ENCODE data around the gene PGAP3. TPM values are rescaled to one million over a fixed set of nuclear protein-coding genes. Genes with fewer than 3 reads are reported as not detected.
A peak's percentile ranks its signal among the peaks of the same experiment; 100 is the strongest.
"Not testable (repeated sequence)": the region's sequence is repeated elsewhere in the genome, so short reads cannot be mapped to it uniquely, and the experiment has no call there.

PGAP3 gene
- total RNA-seq, 1 donor from 2014 or later = 17.1 TPM

DNA sequence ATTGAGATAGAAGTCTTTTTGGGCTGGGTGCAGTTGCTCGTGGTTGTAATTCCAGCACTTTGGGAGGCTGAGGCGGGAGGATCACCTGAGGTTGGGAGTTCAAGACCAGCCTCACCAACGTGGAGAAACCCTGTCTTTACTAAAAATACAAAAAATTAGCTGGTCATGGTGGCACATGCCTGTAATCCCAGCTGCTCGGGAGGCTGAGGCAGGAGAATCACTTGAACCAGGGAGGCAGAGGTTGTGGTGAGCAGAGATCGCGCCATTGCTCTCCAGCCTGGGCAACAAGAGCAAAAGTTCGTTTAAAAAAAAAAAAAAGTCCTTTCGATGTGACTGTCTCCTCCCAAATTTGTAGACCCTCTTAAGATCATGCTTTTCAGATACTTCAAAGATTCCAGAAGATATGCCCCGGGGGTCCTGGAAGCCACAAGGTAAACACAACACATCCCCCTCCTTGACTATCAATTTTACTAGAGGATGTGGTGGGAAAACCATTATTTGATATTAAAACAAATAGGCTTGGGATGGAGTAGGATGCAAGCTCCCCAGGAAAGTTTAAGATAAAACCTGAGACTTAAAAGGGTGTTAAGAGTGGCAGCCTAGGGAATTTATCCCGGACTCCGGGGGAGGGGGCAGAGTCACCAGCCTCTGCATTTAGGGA lies 11.4 kb upstream of the PGAP3 start:
- not testable (repeated sequence) for DNase-seq (ENCODE audit: low read depth)

DNA sequence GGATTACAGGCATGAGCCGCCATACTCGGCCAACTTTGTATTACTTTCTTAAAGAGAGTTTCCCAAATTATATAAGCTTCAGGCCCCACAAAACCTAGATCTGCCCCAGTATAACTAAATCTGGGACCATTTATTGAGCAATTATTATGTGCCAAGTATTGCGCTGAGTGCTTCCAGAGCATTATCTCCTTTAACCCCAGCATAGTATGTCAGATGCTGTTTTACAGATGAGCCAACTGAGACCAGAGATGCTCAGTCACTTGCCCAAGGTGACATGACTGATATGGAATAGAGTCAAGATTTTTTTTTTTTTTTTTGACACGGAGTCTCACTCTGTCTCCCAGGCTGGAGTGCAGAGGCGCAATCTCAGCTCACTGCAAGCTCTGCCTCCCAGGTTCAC lies 10.1 kb upstream of the PGAP3 start:
- DNase-seq (ENCODE audit: low read depth) = no peak

DNA sequence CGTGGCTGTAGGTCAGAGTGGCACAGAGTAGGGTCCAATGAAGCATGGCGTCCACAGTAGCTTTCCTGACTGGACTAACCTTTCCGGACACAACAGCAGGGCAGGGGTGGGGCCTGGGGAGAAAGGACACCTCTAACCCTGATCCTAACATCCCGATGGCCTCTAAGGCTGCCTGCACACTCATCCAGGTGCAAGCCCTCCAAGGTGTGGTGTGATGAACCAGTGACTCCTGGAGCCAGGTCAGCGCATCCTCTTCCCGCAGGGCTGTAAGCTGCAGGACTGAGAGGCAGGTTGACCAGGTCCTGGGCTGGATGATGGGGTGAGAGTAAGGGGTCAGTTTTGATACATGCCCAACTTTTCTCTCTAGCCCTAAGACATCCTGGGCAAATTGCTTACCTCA lies 8.9 kb upstream of the PGAP3 start:
- no peak for DNase-seq (ENCODE audit: low read depth)

DNA sequence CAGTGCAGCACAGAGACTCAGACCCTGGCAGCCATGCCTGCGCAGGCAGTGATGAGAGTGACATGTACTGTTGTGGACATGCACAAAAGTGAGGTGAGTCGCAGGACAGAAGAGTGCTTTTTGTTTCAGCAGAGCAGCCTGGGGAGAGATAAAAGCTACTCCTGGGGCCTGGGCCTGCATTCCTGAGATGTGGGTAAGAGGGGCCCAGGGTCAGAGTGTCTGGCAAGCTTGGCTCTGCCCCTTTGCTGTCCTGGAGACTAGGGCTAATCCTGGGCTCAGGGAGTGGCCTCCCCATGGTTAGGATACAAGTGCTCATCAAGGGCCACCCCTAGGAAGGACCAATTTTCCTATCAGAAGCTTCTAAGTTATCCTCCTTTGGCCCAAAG lies 7.2 kb upstream of the PGAP3 start:
- no peak for DNase-seq (ENCODE audit: low read depth)

DNA sequence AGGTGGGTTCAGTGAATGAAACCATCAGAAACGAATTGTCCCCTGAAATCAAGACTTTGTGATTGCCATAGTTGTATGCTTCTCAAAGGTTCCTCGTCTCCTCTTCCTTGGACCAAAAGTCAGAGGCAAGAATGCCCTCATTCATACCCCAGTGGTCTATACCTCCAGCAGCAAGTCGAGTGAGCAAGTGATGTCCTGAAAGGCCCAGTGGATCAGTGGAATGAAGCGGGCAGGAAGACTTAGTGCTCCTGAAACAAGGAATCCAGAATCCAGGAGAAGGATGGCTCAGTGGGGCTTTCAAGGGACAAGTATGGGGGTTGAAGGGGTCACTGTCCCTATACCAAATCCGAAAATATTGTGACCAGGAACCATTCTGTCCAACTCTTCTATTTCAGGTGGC lies 6.7 kb upstream of the PGAP3 start:
- DNase-seq (ENCODE audit: low read depth) = no peak

DNA sequence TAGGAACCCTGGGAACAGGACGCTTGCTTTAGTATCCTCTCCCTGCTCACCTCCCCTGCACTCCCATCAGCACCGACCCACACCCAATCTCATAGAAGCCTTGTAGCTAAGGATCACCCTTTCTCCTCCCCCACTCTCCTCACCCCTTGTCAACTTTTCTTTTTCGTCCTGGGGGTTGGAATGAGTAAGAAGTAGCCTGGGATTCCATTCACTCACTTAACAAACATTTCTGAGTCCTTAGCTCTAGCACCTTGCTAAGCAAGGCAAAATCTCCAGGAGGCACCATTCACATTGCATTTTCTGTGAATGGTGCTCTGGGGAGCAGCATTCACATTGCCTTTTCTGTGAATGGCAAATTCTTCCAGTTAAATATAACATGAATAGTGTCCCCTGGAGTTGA lies 1.1 kb upstream of the PGAP3 start:
- DNase-seq (ENCODE audit: low read depth) = no peak

DNA sequence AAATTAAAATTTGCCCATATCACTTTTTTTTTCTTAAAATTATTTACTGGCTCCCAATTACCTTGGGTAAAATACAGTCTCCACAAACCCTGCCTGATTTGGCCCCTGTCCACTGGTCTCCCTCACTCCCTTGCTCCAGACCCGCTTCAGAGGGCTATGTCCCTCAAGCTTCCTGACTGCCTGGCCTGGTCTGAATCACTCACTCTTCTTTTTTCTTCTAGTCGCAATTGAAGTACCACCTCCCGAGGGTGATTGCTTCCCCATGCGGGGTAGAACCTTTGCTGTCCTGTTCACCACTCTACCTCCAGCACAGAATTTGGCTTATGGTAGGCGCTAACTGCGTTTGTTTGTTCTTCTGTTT lies 598 bp upstream of the PGAP3 start:
- no peak for DNase-seq (ENCODE audit: low read depth)

DNA sequence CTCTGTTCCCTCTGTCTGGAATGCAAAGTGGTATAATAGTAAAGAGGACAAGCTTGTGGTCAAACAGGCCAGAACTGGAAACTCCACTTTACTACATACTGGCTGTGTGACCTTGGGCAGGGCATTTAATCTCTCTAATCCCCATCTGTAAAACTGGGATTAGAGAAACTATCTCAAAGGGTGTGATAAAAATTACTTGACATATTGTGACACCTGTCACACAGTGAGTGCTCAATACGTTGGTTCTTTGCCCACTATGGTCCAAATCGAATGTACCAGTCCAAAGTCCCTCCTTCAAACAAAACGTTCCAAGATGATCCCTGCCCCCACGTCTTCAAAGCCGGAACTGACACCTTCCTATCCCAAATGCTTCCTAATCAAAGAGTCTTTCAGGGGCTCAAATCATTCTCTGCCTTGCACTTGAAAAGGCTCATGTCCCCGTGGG lies 734 bp downstream of the PGAP3 start:
- DNase-seq (ENCODE audit: low read depth) = no peak

DNA sequence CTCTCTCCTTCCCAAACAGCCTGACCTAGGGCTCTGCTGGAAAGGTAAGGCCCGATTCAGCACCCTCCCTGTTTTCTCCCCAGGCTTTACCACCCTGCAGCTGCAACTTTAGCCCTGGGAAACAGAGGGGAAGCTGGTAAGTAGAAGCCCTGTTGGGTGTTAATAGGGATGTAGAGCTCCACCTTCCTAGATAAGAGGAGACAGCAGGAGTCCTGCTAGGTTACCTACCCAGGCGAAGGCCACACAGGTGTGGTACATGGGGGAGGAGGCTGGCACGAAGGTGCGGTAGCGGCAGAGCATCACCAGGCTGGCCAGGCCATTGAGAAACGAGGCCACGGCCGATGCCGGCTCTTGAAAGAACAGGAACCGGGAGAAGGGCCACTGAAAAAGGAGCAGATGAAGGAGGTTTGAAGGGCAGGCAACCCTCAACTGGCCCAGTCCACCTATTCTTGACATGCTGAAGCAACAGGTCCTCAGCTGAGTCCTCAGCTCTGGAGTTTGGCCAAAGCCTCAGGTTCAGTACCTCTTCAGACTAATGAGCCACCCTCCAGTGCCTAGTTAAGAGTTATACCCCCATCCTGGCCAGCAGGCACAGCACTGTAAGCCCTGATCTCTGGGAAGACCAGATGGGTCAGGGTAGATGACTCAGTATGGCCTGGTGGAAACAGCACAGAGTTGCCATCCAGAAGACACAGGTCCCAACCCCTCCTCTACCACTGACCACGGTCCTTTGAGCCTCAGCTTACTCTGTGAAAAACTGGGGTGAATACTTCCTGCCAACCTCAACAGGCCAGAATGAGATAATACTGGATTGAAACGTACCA lies 3.3 kb downstream of the PGAP3 start:
- no peak for DNase-seq (ENCODE audit: low read depth)

DNA sequence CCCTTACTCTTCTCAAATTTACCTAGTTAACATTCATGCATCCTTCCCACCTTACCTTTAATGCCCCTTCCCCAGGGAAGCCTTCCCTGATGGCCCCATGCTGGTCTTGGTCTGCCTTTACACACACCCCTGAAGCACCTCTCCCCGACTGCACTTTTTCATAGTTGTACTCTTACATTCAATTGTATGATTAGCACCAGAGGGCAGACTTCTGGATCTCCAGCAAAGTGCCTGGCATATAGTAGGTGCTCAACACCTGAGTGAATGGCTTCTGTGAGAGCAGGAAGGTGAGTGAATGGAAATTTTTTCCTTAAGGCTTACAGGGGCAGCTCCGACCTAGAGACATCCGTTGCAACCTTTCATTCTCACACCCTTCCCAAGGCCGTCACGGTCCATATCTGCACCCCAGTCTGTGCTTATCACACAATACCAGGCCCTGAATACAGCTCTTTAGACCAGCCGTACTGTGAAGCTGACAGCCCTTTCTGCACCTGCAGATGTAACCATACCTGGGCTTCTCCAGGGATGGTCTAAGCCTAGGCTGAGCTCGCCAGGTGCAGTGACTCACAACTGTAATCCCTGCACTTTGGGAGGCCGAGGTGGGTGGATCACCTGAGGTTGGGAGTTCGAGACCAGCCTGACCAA lies 4.4 kb downstream of the PGAP3 start:
- DNase-seq (ENCODE audit: low read depth) = no peak

DNA sequence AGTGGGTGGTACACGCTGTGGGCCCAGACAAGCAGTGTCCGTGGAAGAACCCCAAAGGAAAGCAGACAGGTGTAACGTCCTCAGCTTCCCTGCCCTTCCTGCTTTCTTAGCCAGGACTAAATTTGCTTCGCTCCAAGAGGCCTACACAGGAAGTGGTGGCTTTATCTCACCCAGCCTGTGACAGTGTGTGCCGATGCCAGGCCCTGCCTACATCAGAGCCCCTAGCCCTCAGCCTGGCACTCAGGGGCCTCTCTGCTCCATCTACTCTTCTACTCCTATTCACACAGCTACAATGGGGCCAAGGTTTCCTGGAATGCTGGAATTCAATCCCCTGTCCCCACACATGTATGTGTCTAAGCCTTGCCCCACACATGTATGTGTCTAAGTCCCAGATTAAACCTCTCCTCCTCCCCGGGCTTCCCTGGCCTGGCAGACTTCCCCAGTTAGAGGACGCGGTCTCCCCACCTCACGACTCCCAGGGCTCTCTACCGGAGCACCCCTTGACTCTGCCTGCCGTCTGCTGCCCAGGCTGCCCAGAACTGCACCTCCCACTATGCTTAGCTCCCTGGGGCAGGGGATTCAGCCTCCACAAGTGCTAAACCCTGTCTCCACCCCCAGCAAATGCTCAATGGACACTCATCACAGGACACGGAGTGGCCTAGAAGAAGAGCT lies 8.2 kb downstream of the PGAP3 start:
- no peak for DNase-seq (ENCODE audit: low read depth)

DNA sequence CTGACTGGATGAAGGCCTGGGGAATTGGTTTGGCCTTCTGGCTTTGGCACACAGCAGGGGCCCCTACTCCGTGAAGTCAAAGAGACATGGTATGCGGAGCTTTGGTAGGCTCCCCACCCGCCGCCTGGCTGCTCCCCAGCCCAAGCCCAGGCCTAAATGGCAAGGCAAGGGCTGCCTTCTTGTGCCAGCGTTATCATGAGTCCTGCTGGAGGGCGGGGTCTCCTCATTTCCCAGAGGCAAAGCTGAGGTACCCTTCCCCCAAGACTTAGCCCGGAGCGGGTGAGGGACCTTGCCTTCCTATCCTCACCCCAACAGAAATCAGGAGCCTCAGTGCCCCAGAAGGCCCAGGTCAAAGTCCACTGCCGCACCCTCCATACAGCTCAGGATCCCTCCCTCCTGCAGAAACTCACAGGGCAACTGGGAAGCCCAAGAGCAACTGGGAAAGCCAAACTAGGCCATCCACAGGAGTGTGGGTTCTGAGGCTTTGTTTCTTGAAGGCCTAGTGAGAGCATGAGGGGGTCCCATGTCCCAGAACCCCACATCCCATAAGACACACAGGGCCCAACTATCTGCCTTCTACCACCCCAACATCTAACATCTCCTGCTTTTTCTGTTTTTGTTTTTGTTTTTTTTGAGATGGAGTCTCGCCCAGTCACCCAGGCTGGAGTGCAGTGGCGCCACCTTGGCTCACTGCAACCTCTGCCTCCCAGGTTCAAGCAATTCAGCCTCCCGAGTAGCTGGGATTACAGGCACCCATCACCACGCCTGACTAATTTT lies 9.3 kb downstream of the PGAP3 start:
- no peak for DNase-seq (ENCODE audit: low read depth)

DNA sequence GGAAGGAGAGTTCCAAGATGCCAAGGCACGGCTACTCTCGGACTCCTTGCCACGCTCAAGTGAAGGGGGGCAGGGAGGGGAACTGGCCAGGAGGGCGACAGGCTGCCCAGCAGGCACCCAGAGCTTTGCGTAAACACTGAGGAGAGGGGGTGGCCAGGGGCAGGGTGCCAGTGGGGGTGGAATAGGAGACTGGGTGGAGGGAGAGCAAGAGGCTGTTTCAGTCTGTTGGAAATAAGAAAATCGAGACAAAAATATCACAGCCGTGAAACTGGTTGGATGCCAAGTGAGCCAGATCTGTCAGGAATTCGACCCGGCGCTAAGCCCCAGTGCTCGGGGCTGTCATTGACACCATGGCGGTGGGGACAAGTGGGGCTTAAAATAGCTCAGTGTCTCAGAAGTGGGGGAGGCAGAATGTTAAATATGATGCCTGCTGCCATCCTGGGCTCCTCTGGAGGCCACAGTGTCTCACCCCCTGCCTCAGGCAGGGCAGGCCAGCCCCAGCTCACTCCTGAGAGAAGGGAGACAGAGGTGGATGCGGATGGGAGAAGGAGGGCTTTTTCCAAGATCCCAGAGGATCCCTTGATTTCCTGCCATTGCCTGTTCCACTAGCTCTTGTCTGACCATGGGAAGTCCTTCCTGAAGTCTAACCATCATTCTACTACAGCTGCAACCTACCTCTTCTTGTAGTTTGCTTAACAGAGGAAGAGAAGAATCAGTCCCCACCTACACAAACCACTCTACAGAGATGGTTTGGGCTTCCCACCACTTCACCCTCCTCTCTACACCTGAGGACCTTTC lies 10.1 kb downstream of the PGAP3 start:
- peak; percentile 93 for DNase-seq (ENCODE audit: low read depth)

DNA sequence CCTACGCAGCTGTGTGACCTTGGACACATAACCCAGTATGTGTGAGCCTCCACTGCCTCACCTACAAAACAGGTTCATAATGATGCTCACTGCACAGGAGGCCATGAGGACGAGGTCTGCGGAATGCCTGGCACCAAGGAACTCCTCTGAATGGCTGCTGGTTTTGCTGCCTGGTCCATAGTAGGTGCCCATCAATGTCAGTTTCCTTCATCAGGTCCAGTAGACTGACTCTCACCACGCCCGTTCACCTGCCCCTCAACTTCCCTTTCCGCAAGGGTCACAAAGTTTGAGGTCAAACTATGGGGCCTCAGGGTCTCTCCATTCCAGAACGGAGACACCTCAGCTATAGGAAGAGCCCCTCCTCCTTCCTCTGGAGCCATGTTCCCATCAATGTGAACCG lies 10.8 kb downstream of the PGAP3 start:
- no peak for DNase-seq (ENCODE audit: low read depth)

DNA sequence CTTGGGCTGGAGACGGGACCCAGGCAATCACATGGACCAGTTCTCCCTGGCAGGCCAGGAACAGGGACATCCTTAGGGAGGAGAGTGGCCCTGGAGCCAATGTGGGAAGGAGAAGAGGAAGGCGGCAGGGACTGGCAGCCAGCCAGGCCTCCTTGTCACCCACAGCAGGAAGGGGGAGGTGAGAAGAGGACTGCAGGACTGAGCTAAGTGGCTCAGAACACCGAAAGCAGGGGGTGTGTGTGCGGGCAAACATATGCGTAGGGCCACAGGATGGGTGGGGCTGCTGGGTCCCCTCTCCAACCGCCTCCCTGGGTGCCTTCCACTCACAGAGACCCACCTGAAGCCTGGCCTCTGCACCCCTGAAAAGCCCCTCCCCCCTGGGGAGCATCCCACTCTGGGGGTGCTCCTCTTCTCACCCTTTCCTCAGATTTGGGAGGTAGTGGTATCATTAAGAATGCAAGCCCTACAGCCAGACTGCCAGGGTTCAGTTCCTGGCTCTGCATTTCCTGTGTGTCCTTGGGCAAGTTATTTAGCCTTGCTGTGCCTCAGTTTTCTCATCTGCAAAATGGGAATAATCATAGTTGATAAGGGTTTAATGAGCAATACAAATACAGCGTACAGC lies 11.5 kb downstream of the PGAP3 start:
- no peak for DNase-seq (ENCODE audit: low read depth)

DNA sequence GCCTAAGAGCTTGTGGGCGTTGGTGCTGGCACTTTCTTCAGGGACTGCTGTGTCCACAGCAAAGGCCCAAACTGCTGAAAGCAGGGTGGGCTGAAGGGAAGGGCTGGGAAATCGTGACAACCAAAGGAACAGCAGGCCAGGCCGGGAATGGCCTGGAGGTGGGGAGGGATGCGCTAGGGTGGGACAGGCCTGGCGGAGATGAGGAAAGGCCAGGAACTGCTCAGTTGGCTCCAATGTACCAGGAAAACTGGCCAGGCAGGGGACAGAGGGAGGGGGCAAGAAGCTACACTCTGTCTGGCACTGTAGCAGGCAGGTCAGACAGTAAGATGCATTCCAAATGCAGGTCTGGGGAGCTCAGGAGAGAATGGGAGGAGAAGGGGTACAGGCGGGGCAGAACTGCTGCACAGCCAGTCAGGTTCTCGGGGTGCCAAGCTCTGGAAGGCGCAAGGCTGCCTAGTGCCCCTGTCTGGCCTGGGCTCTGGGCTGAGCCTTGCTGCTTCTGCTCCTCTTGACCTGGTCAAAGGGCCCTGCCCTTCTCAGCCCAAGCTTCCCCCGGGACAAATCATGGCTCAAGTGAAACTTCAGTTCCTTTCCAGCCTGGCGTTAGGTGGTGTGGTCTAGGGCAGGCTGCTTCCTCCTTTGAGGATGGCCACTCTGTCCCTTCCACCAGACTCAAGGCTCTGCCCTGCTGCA lies 12.3 kb downstream of the PGAP3 start:
- DNase-seq (ENCODE audit: low read depth) = no peak

DNA sequence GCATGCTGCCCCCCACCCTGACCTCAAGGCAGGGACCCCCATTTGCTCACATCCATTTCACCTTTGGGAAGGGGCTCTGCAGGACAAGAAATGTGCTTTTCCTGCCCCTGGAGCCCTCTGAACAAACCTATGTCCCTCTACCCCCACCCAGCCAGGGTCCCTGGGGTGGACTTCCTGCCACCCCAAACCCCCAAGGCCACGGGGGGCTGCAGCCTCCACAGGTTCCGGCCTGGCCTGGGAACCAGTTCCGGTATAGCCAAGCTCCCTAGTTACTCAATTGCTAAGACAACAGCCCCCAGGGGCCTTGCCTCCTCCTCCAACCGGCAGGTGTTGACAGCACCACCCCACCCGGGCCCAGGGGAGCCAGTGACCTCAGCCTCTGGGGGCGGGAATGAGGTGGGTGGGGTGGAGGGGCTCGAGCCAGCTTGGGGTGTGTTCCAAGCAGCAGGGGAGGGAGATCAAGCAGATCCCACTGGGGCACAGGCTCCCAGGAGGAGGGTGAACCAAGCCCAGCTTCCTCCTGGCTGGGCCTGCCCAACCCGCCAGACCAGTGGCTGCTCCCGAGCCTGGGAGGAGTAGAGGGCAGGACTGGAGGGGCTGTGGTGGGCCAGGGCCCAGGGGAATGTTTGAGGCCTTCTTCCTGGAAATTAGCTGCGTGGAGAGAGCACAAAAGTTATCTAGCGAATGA lies 13.0 kb downstream of the PGAP3 start:
- peak; percentile 37 for DNase-seq (ENCODE audit: low read depth)

DNA sequence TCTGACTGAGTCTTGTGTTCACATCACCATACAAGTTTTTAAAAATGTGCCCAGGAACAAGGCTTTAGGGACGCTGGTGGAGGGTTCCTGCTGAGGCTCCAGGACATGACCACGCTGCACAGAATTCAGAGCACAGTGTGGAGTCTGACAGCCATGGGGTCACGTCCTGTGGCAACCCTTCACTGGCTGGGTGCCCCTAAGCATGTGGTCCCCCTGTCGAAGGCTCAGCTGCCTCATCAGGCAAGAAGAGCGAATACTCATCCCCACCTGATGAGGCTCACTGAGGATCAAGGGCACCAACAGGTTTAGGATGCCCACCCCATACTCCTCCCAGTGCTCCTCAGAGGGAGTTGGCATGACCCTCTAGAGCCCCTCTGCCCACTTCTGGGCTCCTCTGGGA lies 13.7 kb downstream of the PGAP3 start:
- DNase-seq (ENCODE audit: low read depth) = no peak

Measured in myocyte (in vitro differentiated cells).